SH-SY5Y (cell line): Measurements from ENCODE around the gene GARNL3.

Experiments
- GATA2 ChIP-seq: IDR thresholded peaks from 2 replicates; pipeline ENCODE4 v1.6.1; 2011; ENCODE audit warnings: mild to moderate bottlenecking, low read depth, low read length
- GATA3 ChIP-seq: IDR thresholded peaks from 2 replicates; pipeline ENCODE4 v1.6.1; 2011; ENCODE audit warnings: low read depth, mild to moderate bottlenecking, low read length, moderate library complexity

Gene GARNL3

DNA sequence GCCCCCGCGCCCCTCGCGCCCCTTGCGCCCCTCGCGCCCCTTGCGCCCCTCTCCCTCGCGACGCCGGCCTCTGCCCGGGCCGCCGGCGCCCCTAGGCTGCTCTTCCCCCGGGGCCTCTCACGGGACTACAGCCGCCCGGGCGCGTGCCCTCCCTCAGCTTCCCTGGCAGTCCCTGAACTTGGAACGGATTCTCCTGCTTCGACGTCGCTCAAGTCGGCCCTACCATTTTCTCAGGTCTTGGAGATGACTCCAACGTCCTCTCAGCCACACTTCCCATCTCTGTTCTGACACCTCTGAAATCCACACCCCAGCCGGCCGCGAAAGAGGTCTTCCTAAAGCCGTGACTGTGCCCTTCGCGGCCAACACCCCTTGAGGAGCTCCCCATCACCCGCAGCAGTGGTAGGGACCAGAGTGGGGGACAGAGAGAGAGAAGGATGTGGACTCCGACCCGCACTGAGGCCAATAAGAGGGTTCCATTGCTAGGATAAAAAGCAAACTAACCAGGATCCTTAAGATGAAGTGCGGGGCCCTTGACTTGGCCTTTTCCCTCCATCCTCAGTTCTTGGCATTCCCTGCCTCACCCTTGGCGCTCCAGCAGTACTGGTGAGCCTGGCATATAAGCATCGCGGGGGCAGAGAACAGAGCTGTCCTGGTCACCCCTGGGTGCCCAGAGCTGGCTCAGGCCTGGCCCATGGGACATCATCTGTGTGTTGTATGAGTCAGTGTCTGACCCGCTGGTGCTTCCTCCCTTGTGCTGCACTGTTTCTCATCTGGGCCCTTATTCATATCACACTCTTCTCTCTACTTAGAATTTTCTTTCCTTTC, 38.6 kb upstream of the GARNL3 start:
- TF ChIP-seq GATA3 (no peak), GATA2 (no peak)

DNA sequence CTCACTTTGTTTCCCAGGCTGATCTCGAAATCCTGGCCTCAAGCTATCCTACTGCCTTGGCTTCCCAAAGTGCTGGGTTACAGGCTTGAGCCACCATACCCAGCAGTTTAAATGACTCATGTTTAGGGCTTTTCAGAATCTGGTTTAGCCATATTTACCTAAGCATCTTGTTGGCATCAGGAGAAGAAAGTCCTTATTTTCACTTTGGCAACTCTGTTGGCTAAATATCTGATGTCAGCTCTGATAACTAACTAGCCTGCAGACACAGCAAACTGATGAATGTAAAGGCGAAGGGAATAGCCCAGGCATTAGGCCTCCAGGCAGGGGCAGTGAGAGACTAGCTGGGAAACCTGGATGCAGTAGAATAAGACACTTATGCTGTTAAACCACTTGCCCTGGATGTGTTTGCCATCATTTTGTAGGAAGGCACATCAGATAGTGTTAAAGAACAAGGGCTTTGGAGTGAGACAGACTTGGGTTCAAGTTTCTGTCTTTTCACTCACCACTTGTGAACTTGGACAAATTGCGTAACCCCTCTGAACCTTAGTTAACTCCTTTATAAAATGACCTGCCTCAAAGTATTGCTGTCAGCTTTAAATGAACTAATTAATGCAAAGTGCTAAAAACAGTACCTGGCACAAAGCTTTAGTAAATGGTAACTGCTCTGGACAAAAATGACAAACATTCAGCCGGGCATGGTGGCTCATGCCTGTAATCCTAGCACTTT, 34.7 kb upstream of the GARNL3 start:
- TF ChIP-seq GATA3 (no peak), GATA2 (no peak)

DNA sequence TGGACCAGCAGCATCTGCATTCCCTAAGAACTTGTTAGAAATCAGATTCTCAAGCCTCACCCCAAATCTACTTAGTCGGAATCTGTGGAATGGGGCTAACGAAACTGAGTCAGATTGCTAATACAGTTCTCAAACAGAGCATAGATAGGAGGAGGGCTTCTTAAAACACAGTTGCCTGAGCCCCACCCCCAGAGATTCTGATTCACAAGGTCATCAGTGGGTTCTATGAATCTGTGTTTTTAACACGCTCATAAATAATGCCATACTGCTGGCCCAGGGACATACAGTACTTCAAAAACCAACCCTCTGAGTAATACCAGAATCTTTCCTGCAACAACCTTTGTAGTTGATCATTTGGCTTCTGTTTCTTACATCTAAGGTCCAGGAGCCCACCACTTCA, 32.9 kb upstream of the GARNL3 start:
- TF ChIP-seq GATA2 (no peak), GATA3 (no peak)

DNA sequence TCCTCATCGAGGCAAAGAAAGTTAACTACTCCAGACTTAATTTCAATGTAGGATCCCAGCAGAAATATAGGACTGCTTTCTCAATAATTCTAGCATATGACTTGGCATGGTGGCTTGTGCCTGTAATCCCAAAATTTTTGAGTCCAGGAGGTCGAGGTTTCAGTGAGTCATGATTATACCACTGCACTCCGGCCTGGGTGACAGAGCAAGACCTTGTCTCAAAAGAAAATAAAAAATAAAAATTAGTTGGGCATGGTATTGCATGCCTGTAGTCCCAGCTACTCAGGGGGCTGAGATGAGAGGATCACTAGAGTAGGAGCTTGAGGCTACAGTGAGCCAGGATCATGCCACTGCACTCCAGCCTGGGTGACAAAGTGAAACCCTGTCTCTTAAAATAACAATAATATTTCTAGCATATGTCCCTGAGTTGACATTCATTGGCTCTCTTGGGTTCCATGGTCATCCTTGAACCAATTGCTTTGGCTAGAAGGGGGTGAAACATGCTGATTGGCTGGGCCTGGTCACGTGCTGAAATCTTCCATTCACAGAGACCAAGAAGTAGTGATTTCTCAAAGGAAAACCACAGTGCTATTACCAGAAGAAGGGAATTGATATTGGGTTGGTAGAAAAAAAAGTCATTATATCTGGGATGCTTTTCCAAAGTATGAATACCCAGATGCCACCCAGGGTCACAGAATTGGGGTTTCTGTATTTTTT, 31.6 kb upstream of the GARNL3 start:
- no peak for TF ChIP-seq GATA3
- TF ChIP-seq GATA2: no peak

DNA sequence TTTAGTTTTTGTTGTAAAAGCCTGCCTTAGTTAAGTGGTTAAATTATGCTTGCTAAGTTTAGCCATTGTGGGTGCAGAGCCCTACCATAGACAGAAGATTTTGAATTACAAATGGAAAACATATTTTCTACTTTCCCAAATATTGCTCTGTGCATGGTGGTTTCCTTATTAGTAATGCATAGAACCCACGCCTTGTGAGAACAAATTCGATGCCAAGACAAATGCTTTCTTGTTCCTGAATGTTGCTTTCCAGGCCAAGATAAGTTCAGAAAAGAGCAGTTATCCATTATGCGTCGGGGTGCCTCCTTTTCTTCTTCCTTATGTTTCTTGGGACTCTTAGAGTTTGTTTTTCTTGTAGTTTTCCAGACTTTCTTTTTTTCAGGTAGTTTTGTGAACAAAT, 31.0 kb upstream of the GARNL3 start:
- TF ChIP-seq GATA3: no peak
- no peak for TF ChIP-seq GATA2

DNA sequence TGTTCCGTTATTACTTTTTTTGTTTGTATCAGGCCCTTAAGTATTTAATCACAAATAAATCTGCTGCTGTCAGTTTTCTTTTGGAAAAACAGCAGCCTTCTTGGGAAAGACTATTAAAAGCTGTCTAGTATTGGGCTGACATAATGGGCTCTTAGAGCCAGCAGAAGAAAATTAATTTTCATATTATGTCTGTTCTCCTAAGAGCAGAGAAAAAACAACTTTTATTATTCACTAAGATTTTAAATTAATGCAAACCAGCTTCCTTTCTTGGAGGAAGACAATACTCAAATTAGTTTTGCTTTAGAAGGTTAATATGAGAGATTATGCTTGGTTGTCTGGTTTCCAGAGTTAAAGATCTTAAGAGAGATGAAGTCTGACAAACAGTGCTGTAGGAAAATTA, 30.6 kb upstream of the GARNL3 start:
- TF ChIP-seq GATA3 (no peak), GATA2 (no peak)

DNA sequence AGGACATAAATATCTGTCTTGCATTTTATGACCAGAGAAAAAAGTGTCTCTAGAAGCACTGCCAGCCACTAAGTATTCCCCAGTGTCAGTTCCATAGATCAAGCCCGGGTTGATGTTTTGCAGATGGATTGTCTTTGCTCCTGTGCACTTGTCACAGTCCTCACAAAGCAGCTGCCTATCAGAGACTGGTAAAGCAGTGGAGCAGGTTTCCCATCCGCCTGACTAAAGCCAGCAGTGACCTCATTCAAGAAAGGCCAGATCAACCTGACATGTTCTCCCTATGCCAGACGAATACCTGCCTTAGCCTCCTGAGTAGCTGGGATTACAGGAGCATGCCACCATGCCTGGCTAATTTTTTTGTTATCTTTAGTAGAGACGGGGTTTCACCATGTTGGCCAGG, 26.8 kb upstream of the GARNL3 start:
- TF ChIP-seq GATA2 (no peak), GATA3 (no peak)

DNA sequence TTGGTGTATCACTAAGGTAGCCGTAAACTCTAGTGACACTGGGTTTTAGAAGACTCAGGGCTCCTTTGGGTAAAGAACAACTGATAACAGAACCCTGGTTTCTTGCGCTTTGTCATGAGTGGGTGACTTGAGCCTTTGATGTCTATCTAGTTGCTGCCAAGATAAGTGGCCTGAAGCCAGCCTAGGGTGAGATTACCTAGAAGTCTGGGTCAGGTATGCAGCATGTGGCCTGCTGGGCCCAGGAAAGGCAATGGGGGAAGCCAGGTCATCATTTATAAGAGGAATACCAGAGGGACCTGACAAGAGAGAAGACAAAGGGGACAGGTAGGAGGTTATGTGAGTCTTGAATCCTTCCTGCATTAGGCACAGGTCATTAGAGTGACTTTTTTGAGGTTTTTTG, 23.2 kb upstream of the GARNL3 start:
- no peak for TF ChIP-seq GATA3

DNA sequence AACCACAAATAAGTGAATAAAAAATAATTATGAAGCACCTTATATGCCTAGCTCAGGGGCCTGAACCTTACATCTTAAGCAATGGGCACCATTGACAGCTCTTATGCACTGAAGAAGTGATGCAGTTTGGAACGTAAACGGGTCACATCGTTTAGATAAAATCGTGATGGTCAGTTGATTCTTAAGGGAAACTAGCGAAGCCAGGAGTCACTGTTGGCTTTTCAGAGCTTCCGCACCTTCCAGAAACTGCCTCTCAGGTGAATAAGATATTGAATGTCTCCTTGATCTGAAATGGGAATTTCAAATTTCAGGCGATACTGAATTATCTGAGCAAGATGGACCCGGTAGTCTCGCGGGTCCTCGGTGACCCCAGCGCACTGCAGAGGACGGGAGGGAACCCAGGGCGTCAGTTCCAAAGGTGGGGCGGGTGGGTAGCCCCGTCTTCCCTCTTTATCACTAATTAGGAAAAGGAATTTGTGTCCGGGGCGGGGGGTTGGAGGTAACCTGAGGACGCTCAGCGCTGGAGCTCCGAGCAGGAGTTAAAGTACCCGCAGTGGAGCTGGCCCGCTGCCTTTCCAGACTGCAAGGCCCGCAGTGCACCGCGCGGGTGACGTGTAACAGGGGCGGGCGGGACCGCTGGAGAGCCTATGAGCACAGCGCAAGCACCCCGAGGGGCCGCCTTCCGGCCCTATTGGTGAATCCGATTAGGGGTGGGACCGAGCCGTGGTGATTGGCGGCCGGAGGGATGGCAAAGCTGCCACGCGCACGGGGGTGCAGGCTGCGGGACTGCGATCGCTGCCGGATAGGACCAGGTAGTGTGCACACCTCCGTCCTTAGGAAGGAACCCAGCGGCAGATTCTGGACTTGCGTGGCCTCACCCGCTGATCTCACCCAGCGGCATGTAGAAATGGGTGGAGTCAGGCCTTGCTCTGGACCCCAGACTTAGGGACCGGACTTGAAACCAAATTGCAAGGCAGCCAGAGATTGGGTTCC, 19.7 kb upstream of the GARNL3 start:
- TF ChIP-seq GATA2 (peak; percentile 47), GATA3 (no peak)

DNA sequence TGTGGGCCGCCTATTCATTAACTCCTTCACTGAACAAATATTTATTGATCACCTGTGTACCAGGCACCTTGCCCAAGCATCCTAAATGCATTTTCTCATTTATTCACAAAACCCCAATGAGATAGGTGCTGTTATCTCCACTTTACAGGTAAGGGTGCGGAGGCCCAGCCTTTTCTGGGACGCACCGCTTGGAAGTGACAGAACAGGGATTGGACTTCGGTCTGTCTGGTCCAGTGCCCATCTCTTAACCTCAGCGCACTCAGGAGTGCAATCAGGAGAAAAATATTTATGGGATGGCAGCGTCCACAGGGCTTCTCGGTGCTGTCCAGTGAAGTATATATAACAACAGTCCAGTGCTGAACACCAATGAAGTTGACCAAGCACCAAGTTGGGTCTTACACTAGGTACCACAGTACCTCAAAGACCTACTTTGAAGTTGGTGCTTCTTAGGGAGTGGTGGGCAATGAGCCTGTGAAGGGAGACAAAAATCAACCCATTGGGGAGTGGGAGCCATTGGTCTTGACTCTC, 18.9 kb upstream of the GARNL3 start:
- no peak for TF ChIP-seq GATA3
- no peak for TF ChIP-seq GATA2

DNA sequence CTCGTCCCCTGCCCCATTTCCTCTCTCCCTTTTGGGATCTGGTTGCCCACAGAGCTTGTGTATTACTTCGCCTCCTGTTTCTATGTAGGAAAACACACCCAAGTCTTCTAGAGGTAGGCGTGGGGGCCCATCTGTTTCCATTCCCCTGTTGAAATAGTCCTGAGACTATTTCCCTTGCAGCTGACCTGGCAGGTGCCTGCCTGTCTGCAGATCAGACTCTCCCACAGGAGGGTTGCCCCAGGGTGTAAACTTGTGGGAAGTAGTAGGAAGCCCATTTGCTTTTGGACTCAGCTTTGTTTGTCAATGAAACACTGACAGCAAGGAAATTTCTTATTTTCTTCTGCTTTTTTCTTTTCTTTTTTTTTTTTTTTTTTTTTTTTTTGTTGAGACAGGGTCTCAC, 16.3 kb upstream of the GARNL3 start:
- TF ChIP-seq GATA3 (no peak), GATA2 (no peak)

DNA sequence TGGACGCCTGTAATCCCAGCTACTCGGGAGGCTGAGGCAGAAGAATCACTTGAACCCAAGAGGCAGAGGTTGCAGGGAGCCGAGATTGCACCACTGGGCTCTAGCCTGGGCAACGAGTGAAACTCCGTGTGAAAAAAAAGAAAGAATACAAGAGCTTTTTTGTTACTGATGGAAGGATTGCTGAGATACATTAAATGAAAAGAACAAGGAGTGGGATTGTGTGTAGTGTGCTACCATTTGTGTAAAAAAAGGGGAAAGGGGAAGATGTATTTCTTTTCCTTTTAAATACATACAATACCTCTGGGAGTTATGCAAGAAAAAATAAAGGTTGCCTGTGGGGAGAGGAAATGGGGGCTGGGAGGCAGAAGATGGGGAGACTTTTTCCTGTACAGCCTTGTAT, 14.7 kb upstream of the GARNL3 start:
- TF ChIP-seq GATA3: no peak
- TF ChIP-seq GATA2: no peak

DNA sequence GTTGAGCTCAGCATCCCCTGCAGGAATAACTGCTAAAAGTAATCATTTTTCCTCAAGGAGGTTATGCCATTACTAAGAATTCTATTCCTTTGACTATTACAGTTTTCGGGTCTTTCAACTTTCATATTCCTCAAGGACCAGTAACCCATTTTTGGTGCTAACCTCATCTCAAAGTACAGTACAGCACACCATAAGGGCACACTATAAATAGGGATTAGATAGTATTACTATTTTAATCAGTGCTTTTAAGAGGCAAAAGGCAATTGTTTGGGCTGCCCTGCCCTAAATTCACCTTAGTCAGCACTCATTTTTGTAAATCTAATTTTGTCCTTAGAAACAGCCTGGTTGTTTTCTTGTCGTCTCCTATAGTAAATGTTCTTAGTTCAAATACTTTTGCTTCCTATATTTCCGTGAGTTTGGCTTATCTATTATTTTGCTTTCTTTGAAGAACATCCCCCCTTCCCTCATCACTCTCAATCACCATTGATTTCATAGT, 13.6 kb upstream of the GARNL3 start:
- TF ChIP-seq GATA3 (no peak), GATA2 (no peak)
